GM12878 (cell line): ENCODE results near the gene TNFAIP8L1. TPM values are rescaled to one million over a fixed set of nuclear protein-coding genes. Genes with fewer than 3 reads are reported as not detected.

Experiments used
- ATAC-seq: fragments of 200-7000 bp; cut with Tn5 transposase; 3 replicates; pipeline ENCODE4 v1.9.1; 2020; ENCODE audit warnings: mild to moderate bottlenecking, moderate library complexity
- BruUV-seq: library from RNA; stranded (reverse); fragments of 400-500 nt; replicated peaks from 2 replicates; lab custom pipeline; 2021; lab: Mats Ljungman, UMichigan
- CTCF ChIA-PET: fragments of 300-600 bp; sonication (Branson Sonifier 250); formaldehyde crosslinking; extraction: SDS; loops from one replicate; lab custom pipeline; 2021; ENCODE audit warnings: inconsistent platforms; lab: Yijun Ruan, JAX
- POLR2A ChIA-PET: fragments of 350-600 bp; formaldehyde crosslinking; extraction: SDS; loops from one replicate; lab custom pipeline; 2021; ENCODE audit warnings: inconsistent platforms; lab: Charles Lee
- RAD21 ChIA-PET: fragments of 300-600 bp; sonication (Branson Sonifier 250); formaldehyde crosslinking; loops from one replicate; lab custom pipeline; 2023; ENCODE audit warnings: antibody characterized with exemption; ENCODE audit not compliant: unreplicated experiment; lab: Charles Lee
- SMC1A ChIA-PET: fragments of 300-600 bp; sonication (Branson Sonifier 250); formaldehyde crosslinking; loops from one replicate; lab custom pipeline; 2023; ENCODE audit not compliant: unreplicated experiment, uncharacterized antibody; lab: Charles Lee
- DNase-seq: peaks from one replicate; pipeline ENCODE4 v3.0.0-alpha.2; 2011; ENCODE audit warnings: low read depth, low spot score
- FAIRE-seq: peaks from 3 replicates; lab custom pipeline; 2011; peaks lifted over from hg19 to GRCh38; lab: Jason Lieb, UNC
- H2AFZ ChIP-seq: 2 replicates; pipeline ENCODE4 v1.6.0; 2011; ENCODE audit warnings: low read depth, low read length, control low read depth; ENCODE audit not compliant: control insufficient read depth
- H3K27ac ChIP-seq: 2 replicates; pipeline ENCODE4 v1.5.1; 2011; ENCODE audit warnings: control low read depth; ENCODE audit not compliant: control insufficient read depth, insufficient read depth
- H3K27me3 ChIP-seq, 2 experiments: replicated peaks in 1 of 2; 2 replicates each; pipeline versions ENCODE4 v1.6.0 to v1.6.1; 2011; ENCODE audit warnings: low read length in 1 of 2; ENCODE audit not compliant: control insufficient read depth in 2 of 2, insufficient read depth in 2 of 2
- H3K36me3 ChIP-seq, 2 experiments: 2 replicates each; pipeline ENCODE4 v1.5.1; 2011; ENCODE audit warnings: low read length in 1 of 2; ENCODE audit not compliant: control insufficient read depth in 2 of 2, insufficient read depth in 2 of 2
- H3K4me1 ChIP-seq: 2 replicates; pipeline ENCODE4 v1.6.1; 2011; ENCODE audit warnings: mild to moderate bottlenecking, low read length, moderate library complexity, mixed read lengths; ENCODE audit not compliant: control insufficient read depth, insufficient read depth
- H3K4me2 ChIP-seq: 2 replicates; pipeline ENCODE4 v1.6.0; 2011; ENCODE audit warnings: control low read depth; ENCODE audit not compliant: control insufficient read depth, insufficient read depth
- H3K4me3 ChIP-seq: fragments of 200-600 bp; sonication (generic); 2 replicates; pipeline ENCODE4 v1.5.1; 2016
- H3K79me2 ChIP-seq: 2 replicates; pipeline ENCODE4 v1.6.0; 2011; ENCODE audit warnings: low read length; ENCODE audit not compliant: control insufficient read depth, insufficient read depth
- H3K9ac ChIP-seq: 2 replicates; pipeline ENCODE4 v1.8.0; 2011; ENCODE audit warnings: low read length, control low read depth, mixed read lengths; ENCODE audit not compliant: control insufficient read depth, insufficient read depth
- H3K9me3 ChIP-seq: replicated peaks from 3 replicates; pipeline ENCODE4 v1.5.1; 2011; ENCODE audit warnings: mild to moderate bottlenecking, low read length; ENCODE audit not compliant: control insufficient read depth, insufficient read depth
- H4K20me1 ChIP-seq: 2 replicates; pipeline ENCODE4 v1.6.0; 2011; ENCODE audit not compliant: control insufficient read depth, insufficient read depth
- CEBPB ChIP-seq, 2 experiments: fragments of 150-350 bp in 1 of 2; IDR thresholded peaks; 2 replicates each; pipeline ENCODE4 v1.6.1; 2012 to 2014; ENCODE audit warnings: low read depth in 2 of 2, low read length in 2 of 2, borderline replicate concordance in 1 of 2, inconsistent platforms in 1 of 2
- CHD4 ChIP-seq: fragments of 200-600 bp; sonication (generic); IDR thresholded peaks from 2 replicates; pipeline ENCODE4 v1.6.1; 2016; ENCODE audit warnings: mild to moderate bottlenecking
- HDAC2 ChIP-seq: fragments of 200-600 bp; sonication (generic); IDR thresholded peaks from 2 replicates; pipeline ENCODE4 v1.6.1; 2017
- IKZF1 ChIP-seq: fragments of 450-650 bp; conservative IDR thresholded peaks from 2 replicates; pipeline ENCODE4 v1.6.1; 2017; ENCODE audit warnings: antibody characterized with exemption, mild to moderate bottlenecking
- MEF2A ChIP-seq: IDR thresholded peaks from 2 replicates; pipeline ENCODE4 v1.6.1; 2011; ENCODE audit warnings: low read depth, mild to moderate bottlenecking, low read length, moderate library complexity; ENCODE audit not compliant: insufficient read depth
- NFYA ChIP-seq: IDR thresholded peaks from 2 replicates; pipeline ENCODE4 v1.6.1; 2011; ENCODE audit warnings: low read depth, mild to moderate bottlenecking, low read length, improper control_type of control experiment, borderline replicate concordance
- RFX5 ChIP-seq: IDR thresholded peaks from 2 replicates; pipeline ENCODE4 v1.6.1; 2011; ENCODE audit warnings: low read depth, low read length, improper control_type of control experiment
- RUNX3 ChIP-seq: IDR thresholded peaks from 2 replicates; pipeline ENCODE4 v1.6.1; 2012; ENCODE audit warnings: low read length, inconsistent platforms
- SIX5 ChIP-seq: IDR thresholded peaks from 2 replicates; pipeline ENCODE4 v1.6.1; 2011; ENCODE audit warnings: mild to moderate bottlenecking, low read depth, low read length, moderate library complexity; ENCODE audit not compliant: severe bottlenecking
- SMAD5 ChIP-seq: IDR thresholded peaks from 2 replicates; pipeline ENCODE4 v1.6.1; 2016; ENCODE audit warnings: antibody characterized with exemption, low read depth
- SREBF2 ChIP-seq: IDR thresholded peaks from 2 replicates; pipeline ENCODE4 v1.6.1; 2012; ENCODE audit warnings: mild to moderate bottlenecking, low read length
- TBL1XR1 ChIP-seq: IDR thresholded peaks from 2 replicates; pipeline ENCODE4 v1.6.1; 2012; ENCODE audit warnings: low read depth, low read length, improper control_type of control experiment
- ZNF274 ChIP-seq: IDR thresholded peaks from one replicate; pipeline ENCODE4 v1.8.0; 2011; ENCODE audit not compliant: insufficient read length, insufficient read depth
- WGBS: methylation state at CpG from one replicate; pipeline ENCODE4 v1.1.6; 2016; ENCODE audit warnings: low lambda C conversion rate; ENCODE audit not compliant: insufficient replicate concordance, insufficient coverage; ENCODE audit errors: missing lambda C conversion rate; 5-methylcytosine and 5-hydroxymethylcytosine counted together
- in situ Hi-C: fragments of 300-500 bp; cut with MboI; formaldehyde crosslinking; loops from 9 replicates; pipeline ENCODE4 v1.14.3; 2018; ENCODE audit warnings: mixed read lengths
- intact Hi-C: fragments of 100-400 bp; cut with micrococcal nuclease; formaldehyde crosslinking; loops from one replicate; pipeline ENCODE4 v1.14.2; 2022; ENCODE audit not compliant: unreplicated experiment
- polyA plus RNA-seq, 11 experiments: library from polyadenylated mRNA; depleted of rRNA in 4 of 11; unstranded in 6 of 11; stranded (reverse) in 5 of 11; fragments of >200 nt; fragmentation: Nextera tagmentation in 4 of 11; fragmentation: Illumina TruSeq in 1 of 11; extraction: Ambion mirVana in 4 of 11; extraction: Trizol in 1 of 11; gene quantifications; 1 replicate in 1 of 11; 2 replicates in 10 of 11; pipeline versions ENCODE4 v1.2.1 to v1.2.3, GENCODE V29; 2011 to 2016; ENCODE audit warnings: inconsistent platforms in 2 of 11, missing spikeins in 2 of 11, low read depth in 1 of 11
- total RNA-seq, 4 experiments: library from RNA; depleted of rRNA in 3 of 4; stranded (reverse); fragments of >200 nt in 3 of 4; fragmentation: Illumina TruSeq in 1 of 4; extraction: Trizol in 1 of 4; gene quantifications; 2 replicates each; pipeline versions ENCODE4 v1.2.1 to v1.2.3, GENCODE V29; 2013 to 2021
- TF ChIP-seq, protein P1 (sequence below): IDR thresholded peaks from 2 replicates; pipeline ENCODE4 v1.6.1; 2012; ENCODE audit warnings: mild to moderate bottlenecking, low read depth, low read length
- TF ChIP-seq, protein P2 (sequence below): fragments of 450-650 bp; IDR thresholded peaks from 2 replicates; pipeline ENCODE4 v1.6.1; 2017; ENCODE audit warnings: mild to moderate bottlenecking, moderate library complexity

TNFAIP8L1 gene
- total and polyA plus RNA-seq, 10 of the 15 experiments (the other 5 are each of a cell fraction or from before 2014, with no cell fraction given) = 0.93 to 12.7 (median 8.6) TPM

GRCh38 chr19:4594201-4594600, 45.1 kb upstream of the TNFAIP8L1 start:
- no peaks in the 10 kb centered on the region for H3K79me2 ChIP-seq
- ATAC-seq (no peak), FAIRE-seq (no peak), DNase-seq (no peak)
- no peak overlapping the region for H3K4me2 ChIP-seq
- BruUV-seq = no TSS peak
- H3K9me3 ChIP-seq = no peaks in the 10 kb centered on the region
- ChIA-PET SMC1A (no interaction called here), POLR2A (no interaction called here), CTCF (interaction anchor here (0.7 to 3.9 kb wide), 3 partner anchors 39 to 124 kb away, joined by 3 to 24 read pairs (median 12); no protein-coding TSS in a partner anchor), RAD21 (no interaction called here)
- no peak overlapping the region for H3K27ac ChIP-seq
- 60% methylated on average over 9 of the region's 9 CpGs for WGBS
- H3K27me3 ChIP-seq = no peaks in the 10 kb centered on the region
- no peaks in the 10 kb centered on the region for H4K20me1 ChIP-seq
- TF ChIP-seq MEF2A (no peak), SMAD5 (no peak), CHD4 (no peak), SREBF2 (no peak), SIX5 (no peak), CEBPB (IDR thresholded peaks at IDR 0.05; ENCODE audit: borderline replicate concordance in 1 of 2, low read depth in 2 of 2, low read length in 2 of 2) (no peak), RUNX3 (no peak), NFYA (no peak), TBL1XR1 (no peak), HDAC2 (no peak), RFX5 (no peak), IKZF1 (no peak), ZNF274 (no peak)
- TF ChIP-seq, protein P1, sequence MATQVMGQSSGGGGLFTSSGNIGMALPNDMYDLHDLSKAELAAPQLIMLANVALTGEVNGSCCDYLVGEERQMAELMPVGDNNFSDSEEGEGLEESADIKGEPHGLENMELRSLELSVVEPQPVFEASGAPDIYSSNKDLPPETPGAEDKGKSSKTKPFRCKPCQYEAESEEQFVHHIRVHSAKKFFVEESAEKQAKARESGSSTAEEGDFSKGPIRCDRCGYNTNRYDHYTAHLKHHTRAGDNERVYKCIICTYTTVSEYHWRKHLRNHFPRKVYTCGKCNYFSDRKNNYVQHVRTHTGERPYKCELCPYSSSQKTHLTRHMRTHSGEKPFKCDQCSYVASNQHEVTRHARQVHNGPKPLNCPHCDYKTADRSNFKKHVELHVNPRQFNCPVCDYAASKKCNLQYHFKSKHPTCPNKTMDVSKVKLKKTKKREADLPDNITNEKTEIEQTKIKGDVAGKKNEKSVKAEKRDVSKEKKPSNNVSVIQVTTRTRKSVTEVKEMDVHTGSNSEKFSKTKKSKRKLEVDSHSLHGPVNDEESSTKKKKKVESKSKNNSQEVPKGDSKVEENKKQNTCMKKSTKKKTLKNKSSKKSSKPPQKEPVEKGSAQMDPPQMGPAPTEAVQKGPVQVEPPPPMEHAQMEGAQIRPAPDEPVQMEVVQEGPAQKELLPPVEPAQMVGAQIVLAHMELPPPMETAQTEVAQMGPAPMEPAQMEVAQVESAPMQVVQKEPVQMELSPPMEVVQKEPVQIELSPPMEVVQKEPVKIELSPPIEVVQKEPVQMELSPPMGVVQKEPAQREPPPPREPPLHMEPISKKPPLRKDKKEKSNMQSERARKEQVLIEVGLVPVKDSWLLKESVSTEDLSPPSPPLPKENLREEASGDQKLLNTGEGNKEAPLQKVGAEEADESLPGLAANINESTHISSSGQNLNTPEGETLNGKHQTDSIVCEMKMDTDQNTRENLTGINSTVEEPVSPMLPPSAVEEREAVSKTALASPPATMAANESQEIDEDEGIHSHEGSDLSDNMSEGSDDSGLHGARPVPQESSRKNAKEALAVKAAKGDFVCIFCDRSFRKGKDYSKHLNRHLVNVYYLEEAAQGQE = no peak
- TF ChIP-seq, protein P2, sequence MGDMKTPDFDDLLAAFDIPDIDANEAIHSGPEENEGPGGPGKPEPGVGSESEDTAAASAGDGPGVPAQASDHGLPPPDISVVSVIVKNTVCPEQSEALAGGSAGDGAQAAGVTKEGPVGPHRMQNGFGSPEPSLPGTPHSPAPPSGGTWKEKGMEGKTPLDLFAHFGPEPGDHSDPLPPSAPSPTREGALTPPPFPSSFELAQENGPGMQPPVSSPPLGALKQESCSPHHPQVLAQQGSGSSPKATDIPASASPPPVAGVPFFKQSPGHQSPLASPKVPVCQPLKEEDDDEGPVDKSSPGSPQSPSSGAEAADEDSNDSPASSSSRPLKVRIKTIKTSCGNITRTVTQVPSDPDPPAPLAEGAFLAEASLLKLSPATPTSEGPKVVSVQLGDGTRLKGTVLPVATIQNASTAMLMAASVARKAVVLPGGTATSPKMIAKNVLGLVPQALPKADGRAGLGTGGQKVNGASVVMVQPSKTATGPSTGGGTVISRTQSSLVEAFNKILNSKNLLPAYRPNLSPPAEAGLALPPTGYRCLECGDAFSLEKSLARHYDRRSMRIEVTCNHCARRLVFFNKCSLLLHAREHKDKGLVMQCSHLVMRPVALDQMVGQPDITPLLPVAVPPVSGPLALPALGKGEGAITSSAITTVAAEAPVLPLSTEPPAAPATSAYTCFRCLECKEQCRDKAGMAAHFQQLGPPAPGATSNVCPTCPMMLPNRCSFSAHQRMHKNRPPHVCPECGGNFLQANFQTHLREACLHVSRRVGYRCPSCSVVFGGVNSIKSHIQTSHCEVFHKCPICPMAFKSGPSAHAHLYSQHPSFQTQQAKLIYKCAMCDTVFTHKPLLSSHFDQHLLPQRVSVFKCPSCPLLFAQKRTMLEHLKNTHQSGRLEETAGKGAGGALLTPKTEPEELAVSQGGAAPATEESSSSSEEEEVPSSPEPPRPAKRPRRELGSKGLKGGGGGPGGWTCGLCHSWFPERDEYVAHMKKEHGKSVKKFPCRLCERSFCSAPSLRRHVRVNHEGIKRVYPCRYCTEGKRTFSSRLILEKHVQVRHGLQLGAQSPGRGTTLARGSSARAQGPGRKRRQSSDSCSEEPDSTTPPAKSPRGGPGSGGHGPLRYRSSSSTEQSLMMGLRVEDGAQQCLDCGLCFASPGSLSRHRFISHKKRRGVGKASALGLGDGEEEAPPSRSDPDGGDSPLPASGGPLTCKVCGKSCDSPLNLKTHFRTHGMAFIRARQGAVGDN = no peak
- intact Hi-C loops (no loop called here), in situ Hi-C loops (no loop called here)
- H3K9ac ChIP-seq = no peak overlapping the region
- no peak overlapping the region for H2AFZ ChIP-seq
- H3K36me3 ChIP-seq = no peaks in the 10 kb centered on the region
- no peak overlapping the region for H3K4me3 ChIP-seq
- peaks cover 2% of the 10 kb centered on the region; the same call in 1 of the 2 replicates for H3K4me1 ChIP-seq
